GM18867 (cell line): ENCODE data around the gene IL7R.

Source experiments
- ATAC-seq: cut with Tn5 transposase; IDR thresholded peaks from one replicate; pipeline ENCODE4 v1.9.1; 2021; ENCODE audit warnings: mild to moderate bottlenecking, moderate library complexity; ENCODE audit not compliant: unreplicated experiment

IL7R gene, protein sequence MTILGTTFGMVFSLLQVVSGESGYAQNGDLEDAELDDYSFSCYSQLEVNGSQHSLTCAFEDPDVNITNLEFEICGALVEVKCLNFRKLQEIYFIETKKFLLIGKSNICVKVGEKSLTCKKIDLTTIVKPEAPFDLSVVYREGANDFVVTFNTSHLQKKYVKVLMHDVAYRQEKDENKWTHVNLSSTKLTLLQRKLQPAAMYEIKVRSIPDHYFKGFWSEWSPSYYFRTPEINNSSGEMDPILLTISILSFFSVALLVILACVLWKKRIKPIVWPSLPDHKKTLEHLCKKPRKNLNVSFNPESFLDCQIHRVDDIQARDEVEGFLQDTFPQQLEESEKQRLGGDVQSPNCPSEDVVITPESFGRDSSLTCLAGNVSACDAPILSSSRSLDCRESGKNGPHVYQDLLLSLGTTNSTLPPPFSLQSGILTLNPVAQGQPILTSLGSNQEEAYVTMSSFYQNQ

DNA sequence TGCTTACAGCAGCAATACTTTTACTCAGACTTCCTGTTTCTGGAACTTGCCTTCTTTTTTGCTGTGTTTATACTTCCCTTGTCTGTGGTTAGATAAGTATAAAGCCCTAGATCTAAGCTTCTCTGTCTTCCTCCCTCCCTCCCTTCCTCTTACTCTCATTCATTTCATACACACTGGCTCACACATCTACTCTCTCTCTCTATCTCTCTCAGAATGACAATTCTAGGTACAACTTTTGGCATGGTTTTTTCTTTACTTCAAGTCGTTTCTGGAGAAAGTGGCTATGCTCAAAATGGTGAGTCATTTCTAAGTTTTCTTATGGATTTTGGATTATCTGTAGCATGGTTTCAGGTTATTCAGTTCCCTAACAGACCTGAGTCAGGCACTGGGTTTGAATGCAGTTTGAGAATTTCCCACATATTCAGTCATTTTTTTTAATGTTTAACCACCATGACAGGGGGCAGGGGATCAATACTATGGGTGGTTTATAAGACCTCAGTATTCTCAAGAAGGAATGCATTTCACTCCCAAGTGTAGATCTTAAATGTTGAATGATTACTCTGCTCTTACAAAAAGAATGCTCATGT is at the start of gene IL7R:
TSS of gene IL7R (plus strand) at position 127 of the 587 bp plus-strand sequence. CDS start at position 214, 87 bp downstream.
- peak; percentile 50 for ATAC-seq

DNA sequence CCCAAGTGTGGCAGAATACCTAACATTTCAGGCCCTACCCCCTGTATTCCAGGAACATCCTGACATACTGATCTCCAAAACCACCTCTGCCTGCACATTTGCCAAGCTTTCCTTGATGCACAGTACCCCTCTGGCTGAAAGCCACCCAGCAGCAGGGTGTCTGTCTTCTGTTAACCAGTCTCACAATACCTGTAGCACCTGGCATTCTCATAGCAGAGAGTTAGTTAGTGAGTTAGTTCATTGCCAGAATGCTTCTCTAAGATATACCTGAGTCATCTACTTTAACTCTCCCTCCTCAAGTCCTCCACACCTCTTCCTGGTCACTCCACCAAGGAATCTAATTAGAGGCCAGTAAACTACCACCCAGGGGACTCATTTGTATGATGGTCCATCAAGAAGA is 46.1 kb upstream of the IL7R start:
- ATAC-seq: no peak

DNA sequence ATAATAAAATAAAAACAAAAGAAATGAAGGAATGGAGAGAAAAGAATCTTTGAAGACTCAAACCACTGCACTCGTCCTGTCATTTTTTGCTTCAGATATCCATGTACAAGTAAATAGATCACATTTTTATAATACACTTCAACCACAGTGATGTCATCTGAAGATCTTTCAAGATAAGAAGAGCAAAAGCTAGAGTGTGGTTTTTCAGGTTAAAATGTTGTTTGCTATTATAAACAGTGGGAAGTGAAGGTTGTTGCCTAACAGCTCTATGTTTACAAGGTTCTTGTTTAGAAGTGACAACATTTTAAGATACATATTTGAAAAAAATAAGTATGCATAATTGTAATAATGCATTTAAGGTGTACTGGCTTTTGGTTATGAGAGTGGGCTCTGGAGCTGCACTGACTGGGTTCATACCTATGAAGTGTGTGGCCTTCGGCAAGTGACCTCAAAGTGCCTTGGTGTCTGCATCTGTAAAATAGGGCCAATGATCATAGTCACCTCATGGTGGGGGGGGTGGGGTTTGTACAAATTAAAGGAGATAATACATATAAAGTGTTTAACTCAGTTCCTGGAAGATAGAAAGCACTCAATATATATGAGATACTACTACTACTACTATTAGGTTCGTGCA is 45.5 kb upstream of the IL7R start:
- ATAC-seq: no peak

DNA sequence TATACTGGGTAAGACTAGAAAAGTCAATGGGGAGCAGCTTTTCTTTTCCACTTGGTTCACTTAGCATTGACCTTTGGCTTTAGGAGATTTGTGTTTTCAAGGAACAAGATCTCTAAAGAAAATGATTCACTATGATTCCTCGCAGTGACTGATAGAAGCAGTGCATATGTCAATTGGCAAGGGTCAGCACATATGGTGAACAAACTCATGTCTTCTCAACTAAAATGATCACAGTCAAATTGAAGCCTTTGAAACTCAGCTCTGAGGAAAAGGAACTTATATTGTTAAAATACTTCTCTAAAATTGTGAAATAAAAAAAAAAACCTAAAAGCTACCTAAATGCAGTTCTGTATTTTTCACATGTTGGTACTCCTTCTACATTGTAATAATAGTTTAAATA is 43.2 kb upstream of the IL7R start:
- ATAC-seq: no peak

DNA sequence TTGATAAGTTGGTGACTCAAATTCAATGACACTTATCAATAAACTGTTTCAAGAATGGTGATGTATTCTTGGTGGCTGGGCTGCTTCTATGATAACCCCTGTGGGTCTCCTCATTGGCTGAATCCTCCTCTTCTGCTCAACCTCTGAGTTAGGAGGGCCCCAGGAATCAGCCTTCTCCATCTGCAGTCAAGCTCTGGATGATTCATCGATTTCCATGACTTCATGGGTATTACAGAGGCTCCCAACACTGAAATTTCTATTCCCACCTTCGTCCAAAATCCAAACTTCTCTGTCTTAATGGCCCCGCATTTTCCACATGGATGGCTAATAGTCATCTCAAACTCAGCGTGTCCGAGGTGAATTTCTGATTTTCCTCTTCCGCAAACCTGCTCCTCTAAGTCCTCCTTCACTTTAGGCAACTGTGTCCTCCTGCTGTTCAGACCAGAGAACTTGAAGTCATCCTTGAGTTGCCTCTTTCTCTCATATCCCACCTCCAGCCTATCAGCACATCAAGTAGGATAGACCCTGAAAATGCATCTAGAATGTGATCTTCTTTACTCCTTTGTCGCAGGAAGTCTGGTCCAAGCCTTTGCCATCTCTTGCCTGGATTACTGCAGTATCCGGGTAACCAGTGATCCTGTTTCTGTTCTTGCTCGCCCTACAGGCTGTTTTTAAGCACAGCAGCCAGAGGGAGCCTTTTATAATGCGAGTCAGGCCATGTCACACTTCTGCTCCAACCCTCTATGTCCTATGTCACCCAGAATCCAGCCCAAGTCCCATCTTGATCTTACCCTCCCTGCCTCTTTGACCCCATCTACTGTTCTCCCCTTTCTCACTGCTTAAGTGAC is 41.4 kb upstream of the IL7R start:
- ATAC-seq: peak; percentile 72

DNA sequence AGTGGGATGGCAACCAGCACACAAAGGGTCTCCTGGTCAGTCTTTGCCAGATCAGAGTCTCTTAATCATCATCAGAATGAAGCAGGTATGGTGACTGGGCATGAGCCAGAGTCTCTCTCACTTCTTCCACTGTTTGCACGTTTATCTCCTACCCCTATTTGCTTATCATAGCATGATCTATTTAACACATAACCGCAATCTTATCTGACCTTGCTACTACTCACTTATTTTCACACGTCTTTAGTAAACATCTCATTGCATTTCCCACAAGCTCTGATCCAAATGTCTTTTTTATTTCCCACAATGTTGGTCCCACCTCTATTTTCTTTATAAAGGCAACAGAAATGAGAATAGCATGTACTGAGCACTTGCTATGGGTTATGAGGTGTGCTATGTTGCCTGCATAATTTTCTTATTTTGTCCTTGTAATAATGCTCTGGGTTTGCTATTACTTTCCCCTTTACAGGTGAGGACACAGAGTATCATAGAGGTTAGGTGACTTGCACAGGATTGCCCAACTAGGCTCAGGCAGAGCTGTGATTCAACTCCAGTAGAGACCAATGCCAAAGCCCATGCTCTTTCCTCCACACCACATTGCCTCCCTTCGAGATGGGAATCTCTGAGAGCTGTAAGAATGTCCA is 39.7 kb upstream of the IL7R start:
- ATAC-seq: no peak

DNA sequence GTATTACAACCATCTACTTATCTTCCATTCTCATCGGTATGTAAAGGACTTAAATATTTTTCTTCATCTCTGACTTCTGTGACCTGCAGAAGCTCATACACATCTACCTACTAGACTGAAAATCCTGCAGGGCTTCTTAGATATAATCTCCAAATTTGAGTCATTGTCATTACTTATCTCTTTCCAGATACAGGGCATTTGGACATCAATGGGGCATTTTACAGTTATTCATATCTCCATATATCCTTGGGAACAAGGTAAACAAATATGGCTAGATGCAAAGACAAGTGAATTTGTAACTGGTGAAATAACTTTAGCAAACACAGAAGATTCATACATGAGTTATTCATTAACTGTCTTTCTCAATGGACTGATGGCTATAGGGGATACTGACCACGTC is 37.7 kb upstream of the IL7R start:
- ATAC-seq: no peak

DNA sequence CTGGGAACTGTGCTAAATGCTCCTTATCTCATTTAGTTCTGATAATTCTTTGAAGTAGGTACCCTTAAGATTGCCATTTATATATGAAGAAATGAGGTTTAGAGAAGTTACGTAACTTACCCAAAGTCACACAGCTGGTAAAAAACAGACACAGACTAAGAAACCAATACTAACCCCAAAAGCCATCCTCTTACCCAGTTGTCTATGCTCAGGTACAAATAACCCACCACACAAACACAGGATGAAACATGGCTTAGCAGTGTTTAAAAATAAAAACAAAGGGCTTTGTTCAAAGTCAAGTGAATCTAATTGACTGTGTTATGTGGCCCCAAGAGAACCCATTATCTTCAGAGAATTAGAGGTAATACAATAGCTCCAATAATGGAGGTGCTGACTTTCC is 37.0 kb upstream of the IL7R start:
- ATAC-seq: no peak

DNA sequence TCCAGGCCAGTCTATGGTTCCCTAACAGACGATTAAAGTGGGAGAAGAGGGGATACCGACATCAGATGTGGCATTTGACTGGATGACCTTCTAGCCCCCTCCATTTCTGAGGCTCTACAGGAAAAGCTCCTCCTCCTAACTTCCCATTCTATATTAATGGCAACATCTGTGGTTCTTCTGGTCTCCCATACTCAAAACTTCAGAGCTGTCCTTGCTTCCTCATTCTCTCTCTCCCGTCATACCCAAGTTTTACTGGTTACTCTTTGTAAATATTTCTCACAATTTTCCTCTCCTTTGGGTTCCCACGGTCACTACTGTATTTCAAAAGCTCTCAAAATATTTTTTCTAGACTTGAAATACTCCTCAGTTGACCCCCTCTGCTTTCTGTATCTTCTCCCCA is 36.0 kb upstream of the IL7R start:
- no peak for ATAC-seq

DNA sequence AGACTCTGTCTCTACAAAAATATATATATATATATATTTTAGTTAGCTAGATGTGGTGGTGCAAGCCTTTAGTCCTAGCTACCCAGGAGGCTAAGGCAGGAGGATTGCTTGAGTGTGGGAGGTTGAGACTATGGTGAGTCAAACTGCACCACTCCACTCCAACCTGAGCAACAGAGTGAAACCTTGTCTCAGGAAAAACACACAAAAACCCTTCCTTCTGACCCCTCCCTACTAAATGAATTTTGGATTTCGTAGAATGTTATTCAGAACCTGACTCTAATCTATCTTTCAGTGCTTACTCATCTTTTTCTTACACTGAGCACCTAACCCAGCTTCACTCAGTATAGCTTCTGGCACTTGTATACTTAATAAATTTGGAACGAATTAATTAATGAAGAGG is 35.2 kb upstream of the IL7R start:
- ATAC-seq: no peak

DNA sequence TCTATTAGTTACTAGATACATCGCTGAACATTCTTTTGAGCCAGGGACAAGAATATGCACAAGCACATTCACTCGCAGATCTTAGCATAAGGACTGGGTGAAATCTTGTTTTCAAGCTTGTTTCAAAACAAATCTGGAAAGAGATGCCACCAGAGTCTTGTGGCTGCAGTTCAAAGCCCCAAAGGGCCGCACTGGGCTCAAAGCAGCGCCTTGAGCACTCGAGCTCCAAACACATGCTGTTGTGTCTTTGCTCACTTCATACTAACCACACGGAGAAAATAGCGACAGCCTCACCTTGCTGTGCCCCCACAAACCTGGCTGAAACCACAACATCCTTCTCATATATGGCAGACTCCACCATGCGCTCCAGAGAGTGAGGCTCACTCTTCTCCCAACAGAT is 34.2 kb upstream of the IL7R start:
- ATAC-seq: no peak

DNA sequence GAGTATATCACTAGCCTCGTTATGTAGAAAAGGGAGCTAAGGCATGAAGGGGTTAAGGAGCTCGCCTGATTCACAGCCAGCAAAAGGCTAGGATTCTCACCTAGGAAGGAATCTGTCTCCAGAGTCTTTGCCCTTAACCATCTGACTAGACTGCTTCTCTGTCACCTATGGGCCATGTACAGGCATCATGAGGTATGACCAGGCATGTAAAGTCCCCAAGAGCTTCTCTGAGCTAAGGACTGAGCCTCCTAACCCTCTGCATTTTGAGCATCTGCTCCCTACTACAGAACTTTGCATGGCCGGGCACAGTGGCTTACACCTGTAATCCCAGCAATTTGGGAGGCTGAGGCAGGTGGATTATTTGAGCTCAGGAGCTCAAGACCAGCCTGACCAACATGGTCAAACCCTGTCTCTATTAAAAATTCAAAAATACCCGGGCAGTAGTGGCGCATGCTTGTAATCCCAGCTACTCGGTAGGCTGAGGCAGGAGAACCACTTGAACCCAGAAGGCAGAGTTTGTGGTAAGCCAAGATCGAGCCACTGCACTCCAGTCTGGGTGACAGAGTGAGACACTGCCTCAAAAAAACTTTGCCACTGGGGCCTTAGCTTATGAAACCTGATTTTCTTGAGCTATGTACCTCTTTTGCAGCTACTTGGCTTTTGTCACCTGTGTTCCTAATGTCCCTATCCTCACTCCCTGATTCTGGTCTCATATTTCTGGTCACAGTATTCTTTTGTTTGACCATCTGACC is 33.2 kb upstream of the IL7R start:
- ATAC-seq: no peak

DNA sequence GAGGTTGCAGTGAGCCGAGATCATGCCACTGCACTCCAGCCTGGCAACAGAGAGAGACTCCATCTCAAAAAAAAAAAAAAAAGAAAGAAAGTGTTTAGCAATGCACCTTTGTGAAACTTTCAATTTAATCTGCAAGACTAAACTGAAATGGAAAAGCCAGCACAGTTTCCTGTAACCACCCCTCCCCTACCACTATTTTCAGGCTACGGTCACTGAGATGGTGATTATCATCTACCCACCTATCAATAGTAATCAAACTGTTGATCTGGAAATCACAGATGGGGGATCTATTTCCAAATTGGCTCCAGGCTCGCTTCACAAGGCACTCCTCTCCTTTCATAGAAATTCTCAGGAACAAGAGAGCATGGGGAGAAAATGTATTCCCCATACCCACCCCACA is 30.6 kb upstream of the IL7R start:
- no peak for ATAC-seq

DNA sequence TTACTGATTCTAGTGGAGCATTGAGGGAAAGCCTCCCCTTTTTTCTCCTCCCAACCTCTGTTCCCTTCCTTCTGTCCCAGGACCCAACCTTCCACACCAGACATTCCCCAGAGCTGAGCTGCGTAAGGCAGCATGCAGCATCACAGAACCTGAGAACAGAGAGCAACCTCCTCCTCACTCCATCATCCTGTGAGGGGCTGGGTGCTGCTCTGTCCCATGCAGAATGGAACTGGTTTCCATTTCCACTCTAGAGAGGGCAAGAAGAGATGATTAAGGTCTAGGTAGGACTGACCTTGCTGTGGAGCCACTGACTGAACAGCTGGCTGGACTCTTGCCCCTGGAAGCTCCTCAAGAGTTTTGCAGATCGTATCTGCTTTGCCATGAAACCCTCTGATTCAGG is 30.1 kb upstream of the IL7R start:
- ATAC-seq: no peak

DNA sequence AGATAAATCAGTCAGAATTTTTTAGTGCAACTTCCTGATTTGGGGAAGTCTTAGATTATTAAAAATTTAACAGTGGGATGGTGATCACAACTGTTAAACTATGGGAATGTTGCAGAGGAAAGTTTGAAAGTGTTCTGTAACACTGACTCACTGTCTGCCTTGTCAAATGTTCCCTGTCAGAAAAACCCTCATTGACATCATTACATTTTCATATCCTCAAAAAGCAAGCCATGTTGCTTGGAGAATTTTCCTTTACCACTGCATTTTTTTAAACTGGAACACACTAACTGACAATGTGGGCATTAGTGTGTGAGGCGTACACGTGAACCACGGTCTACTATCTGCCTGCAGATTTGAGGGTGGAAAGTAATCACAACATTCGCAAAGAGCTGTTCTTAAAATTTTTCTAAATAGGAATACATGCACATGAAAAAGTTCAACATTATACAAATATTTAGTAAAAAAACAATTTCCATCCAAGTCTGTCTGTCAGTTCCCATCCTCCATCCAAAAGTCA is 28.6 kb upstream of the IL7R start:
- no peak for ATAC-seq

DNA sequence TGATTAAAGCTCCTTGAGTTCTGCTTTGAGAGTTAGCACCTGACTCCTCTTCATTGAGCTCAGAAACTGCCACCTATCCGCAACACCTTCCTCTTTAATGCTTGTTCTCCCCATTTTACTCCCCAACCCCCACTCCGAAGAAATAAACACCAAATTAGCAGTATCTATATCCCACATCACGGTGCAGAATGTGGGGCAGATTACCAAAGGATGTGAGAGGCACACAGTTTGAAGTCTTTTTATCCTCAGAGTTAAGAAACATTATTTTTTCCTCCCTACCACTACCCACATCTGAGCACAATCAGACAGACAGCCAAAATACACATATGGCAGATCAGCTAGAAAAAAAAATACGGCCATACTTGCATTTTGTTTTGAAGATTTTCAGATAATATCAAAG is 26.1 kb upstream of the IL7R start:
- ATAC-seq: no peak

DNA sequence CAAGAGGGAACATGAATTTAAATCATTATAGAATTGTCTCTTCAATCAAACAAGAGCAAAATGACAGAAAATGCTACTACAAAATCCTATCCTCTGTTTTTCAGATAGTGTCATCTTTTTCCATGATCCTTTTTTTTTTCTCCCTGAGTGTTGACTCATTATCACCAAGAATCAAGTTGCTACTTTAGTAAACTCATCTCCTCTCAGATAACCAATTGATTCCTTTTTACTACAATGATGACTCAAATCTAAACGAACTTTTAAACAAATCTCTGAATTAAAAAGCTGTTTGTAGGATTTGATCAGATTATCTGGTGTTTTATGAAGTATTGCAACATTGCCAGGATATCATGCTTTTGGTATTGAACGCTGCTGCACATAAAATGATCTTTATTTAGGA is 23.9 kb upstream of the IL7R start:
- ATAC-seq: no peak

DNA sequence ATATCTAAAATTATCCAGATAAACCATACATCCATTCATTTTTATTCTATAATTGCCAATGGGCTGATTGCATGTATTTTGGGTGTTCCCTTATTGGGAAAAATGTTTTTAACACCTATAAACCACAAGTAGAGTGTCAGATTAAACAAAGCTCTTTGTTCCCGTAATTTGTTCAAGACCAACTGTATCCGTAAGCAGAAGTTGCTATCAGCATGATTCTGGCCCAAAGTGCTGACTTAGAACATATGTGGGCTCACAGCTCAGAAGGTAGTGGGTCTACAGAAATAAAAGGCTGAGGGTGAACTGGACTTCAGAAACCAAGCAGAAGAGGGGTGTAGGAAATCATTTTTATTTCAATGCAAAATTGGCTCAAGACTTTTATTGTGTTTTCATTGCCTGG is 23.5 kb upstream of the IL7R start:
- no peak for ATAC-seq

DNA sequence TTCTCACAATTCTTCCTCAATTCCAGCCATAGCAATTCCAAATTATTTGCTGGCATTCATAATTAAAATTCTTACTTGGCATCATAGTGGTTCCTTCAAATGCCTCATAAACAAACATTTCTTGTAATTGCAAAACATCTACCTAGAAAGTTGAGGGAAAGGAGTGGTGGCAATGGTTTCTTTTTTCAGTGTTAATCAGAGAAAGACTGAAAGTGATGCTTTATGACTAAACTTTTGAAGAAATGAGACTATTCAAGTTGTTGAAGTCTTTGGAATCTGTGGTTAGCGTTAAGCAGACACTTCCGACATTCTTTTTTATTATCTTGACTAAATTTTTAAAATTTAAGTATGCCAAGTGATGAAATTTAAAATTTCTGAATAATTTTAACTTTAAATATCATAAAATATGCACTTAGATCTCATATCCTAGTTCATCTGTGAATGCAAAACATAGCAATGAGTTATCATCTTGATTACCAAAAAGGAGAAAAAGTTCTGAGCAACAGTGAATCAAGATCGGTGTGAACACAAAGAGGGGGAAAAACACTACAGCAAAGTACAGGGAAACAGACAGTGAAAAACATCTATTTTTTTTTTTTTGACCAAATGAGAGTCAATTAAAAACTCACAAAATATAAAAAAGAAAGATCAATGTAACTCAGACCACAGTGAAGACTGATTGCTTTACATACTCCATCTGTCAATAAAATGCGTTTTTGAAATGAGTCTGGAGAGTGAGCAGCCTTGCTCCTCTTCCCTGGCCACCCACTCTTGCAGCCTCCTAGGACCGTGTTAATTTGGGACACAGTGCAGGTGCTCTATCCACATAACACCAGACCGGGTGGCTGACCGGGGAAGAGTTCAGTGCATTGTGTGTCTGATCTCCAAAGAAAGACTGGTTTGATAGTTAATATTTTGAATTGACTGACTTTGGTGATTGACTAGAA is 20.6 kb upstream of the IL7R start:
- peak; percentile 74 for ATAC-seq
